HCEC 1CT (cell line): ENCODE measurements around the gene CSF3.

ENCODE experiments used
- DNase-seq: peaks from one replicate; pipeline ENCODE4 v3.0.0-alpha.2; 2017

CSF3 gene

DNA sequence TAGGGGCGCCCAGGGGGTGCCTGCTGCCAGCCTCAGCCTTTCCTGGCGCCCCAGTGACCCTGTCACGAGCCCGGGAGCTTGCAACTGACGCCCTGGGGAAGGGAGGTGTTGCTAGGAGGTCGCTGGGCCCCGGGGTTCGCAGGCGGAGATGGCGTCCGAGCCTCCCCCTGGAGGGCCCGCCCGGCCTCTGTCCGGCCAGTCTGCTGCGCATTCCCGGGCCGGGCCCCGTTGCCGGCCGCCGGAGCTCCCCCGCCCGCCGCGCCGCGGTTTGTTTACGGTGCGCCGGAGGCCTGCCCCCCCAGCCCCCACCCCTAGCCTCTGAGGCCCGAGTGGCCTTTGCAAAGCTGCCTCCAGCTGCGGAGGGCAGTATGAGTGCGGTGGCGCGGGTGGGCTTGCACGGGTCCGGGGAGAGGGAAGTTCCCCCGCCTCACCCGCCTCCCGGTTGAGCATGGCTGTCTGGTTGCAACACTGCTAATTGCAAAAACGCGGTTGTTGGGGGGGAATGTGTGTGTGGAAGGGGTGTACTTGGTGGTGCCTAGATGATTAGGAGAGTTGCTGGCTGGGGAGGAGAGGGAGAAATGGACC lies 48.0 kb downstream of the CSF3 start:
- no peak for DNase-seq

DNA sequence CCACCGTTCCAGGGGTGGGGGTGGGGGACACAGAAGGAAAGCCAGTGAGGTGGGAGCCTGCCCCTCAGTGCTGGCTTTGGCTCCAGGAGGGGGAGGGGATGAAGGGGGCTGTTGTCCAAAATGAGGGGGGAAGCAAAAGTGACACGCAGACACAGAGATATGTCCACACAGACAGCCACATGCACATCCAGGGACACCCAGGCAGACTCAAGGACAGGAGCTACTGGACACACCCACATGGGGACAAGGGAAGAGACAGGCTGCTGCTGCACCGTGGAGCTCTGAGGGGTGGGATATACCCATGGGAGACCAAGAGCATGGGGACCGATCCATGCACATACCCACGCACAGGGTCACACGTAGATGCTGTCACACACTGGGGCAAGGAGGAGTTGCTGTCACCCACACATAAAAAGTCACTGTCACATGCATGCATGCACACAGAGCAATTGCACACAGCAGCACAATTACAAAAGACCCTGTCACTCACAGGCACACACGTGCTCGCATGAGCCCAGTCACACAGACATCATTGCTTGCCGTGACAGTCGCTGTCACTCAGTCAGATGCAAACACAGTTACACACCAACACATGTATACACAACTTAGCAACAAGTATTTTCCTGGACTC lies 48.8 kb downstream of the CSF3 start:
- DNase-seq, result no peak

DNA sequence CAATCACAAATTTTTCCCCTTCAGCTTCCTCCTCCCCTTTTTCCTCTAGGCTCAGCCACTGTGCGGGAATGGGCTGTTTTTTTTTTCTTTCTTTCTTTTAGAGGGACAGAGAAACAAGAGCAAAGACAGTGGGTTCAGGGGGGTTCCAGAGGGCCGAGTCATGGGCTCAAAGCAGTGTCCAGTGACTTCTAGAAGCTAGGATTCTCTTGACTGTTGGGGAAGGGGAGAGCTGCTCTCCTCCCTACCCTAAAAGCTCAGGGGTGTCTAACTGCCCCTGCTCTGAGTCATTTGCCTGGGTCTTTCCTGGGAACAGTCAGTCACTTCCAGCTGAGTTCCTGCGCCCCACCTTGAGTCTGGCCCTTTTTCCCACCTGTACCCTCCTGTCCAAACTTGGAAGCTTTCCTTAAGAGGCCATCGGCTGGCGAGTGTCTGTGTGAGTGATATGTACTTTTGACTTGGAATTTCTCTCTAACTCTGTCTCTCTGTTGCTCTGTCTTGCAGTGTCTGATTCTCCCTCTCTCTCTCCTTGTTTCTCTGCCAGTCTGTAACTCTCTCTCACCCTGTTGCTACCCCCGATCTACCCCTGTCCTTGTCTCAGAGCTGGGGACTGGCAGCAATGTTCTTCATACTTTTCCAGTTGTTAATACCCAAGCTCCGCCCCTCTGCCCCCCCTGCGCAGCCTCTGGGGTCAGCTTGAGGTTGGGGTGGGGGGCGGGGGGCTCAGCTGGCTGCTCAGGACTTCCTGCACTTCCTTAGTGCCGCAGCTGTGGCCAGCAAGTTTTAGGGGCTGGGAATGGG lies 49.9 kb downstream of the CSF3 start:
- DNase-seq, result peak; percentile 44

DNA sequence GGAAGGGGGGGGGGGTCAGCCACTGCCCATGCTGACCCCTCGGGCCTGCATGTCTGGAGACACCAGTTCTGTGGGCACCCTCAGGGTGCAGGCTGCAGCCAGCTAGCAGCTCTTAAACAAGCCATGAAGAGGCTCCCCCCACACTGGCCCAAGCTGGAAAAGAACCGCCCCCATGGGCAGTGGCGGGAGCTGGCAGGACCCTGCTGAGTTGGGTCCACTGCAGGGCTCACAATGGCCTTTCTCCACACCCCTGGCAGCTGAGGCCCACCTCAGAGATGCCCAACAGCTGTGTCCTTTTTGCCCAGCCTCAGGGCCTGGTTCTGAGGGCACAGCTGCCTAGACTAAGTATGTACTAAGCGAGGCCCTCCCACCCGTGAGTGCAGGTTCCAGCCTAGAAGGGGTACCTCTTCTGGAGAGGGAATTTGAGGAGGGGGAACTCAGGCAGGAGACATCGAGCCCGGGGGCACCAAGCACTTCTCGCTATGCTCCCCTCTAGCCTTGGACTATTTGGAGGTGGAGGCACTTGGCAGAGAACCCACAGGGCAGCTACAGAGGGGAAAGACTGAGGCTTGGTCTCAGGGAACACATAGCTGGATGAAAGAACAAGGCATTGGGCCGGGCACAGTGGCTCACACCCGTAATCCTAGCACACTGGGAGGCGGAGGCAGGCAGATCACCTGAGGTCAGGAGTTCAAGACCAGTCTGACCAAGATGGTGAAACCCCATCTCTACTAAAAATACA lies 50.7 kb downstream of the CSF3 start:
- DNase-seq, result no peak
